Measurements from ENCODE around the gene FBXL14. TPM values are rescaled to one million over a fixed set of nuclear protein-coding genes. Genes with fewer than 3 reads are reported as not detected.

The FBXL14 gene
- total and polyA plus RNA-seq, 4 donors, result 0.67 to 7.5 (median 4.9) TPM

- Histone ChIP-seq H3K9ac (ENCODE audit: low read depth in 1 of 2, low read length in 2 of 2) (peak overlapping the region in 1 of 2 donors; percentile 87), H3K4me3 (ENCODE audit: low read depth in 1 of 3, low read length in 3 of 3) (no peak overlapping the region), H3K4me1 (ENCODE audit: control insufficient read depth in 4 of 4, insufficient read depth in 4 of 4, low read length in 3 of 4) (peaks cover 7 to 36% (median 29%) of the 10 kb centered on the region in 4 donors)
Measured at GRCh38 chr12:1595690-1596347, 1.4 kb upstream of the FBXL14 start.

DNA sequence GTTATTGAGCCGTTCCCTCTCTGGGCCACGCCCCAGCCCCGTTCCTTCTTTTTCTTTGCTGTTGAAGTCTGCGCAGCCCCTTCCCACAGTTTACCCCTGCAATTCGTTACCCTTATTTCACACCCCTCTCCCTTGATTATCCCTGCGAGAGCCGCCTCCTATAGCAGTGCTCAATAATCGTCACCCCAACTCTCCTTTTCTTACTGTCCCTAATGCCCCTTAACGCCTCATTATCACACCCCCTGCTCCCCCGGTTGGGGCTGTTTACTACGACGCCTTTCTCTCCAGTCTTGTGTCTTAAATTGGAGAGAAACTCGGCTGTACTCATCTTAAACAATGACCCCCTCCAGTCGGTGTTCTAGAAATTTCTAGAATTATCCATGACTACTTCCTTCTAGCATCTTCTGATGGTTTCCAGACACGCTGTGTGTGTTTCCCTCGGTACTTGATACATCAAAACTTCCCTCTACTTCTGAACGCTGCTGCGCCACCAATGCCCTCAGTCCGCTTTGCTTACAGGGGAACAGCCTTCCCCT is 713 bp upstream of the FBXL14 start:
- Histone ChIP-seq H3K9me3 (ENCODE audit: control insufficient read depth in 4 of 4, low read length in 3 of 4) (no peaks in the 10 kb centered on the region), H3K9ac (ENCODE audit: low read depth in 1 of 2, low read length in 2 of 2) (peak overlapping the region; percentile 85 to 87), H3K4me3 (ENCODE audit: low read depth in 1 of 3, low read length in 3 of 3) (peak overlapping the region; percentile 52 to 96 (median 81)), H3K36me3 (ENCODE audit: control insufficient read depth in 4 of 4, insufficient read depth in 3 of 4, low read depth in 1 of 4, low read length in 3 of 4) (no peaks in the 10 kb centered on the region), H3K27me3 (ENCODE audit: control insufficient read depth in 4 of 4, insufficient read depth in 4 of 4, low read length in 3 of 4) (no peaks in the 10 kb centered on the region), H3K27ac (ENCODE audit: low read depth in 1 of 2, low read length in 2 of 2) (peak overlapping the region; percentile 90 to 94), H3K4me1 (ENCODE audit: control insufficient read depth in 4 of 4, insufficient read depth in 4 of 4, low read length in 3 of 4) (peaks cover 7 to 43% (median 34%) of the 10 kb centered on the region in 4 donors)
- no peak for DNase-seq (ENCODE audit: low spot score)
- TF ChIP-seq REST (IDR thresholded peaks at IDR 0.05) (no peak), RAD21 (IDR thresholded peaks at IDR 0.05) (no peak), MAX (IDR thresholded peaks at IDR 0.05) (peak; percentile 7), YY1 (IDR thresholded peaks at IDR 0.05) (peak; percentile 39), HNF4A (conservative IDR thresholded peaks at IDR 0.05) (no peak), EGR1 (IDR thresholded peaks at IDR 0.05; ENCODE audit: low read depth in 2 of 2) (no peak)
- 14% methylated on average over 19 of the region's 19 CpGs for WGBS

More at GRCh38 chr12:1595690-1596347, 1.4 kb upstream of the FBXL14 start:
- H3K27ac ChIP-seq (ENCODE audit: low read depth in 1 of 2, low read length in 2 of 2), result peak overlapping the region; percentile 90 to 94
- no peaks in the 10 kb centered on the region for H3K36me3 ChIP-seq (ENCODE audit: control insufficient read depth in 4 of 4, insufficient read depth in 3 of 4, low read depth in 1 of 4, low read length in 3 of 4)
- H3K9me3 ChIP-seq (ENCODE audit: control insufficient read depth in 4 of 4, low read length in 3 of 4), result no peaks in the 10 kb centered on the region
- 78% methylated on average over 9 of the region's 9 CpGs for WGBS
- no peaks in the 10 kb centered on the region for H3K27me3 ChIP-seq (ENCODE audit: control insufficient read depth in 4 of 4, insufficient read depth in 4 of 4, low read length in 3 of 4)
- TF ChIP-seq RAD21 (IDR thresholded peaks at IDR 0.05), result no peak
- TF ChIP-seq ATF3 (IDR thresholded peaks at IDR 0.05), result no peak
- DNase-seq (ENCODE audit: low spot score), result no peak

- H3K27me3 ChIP-seq (ENCODE audit: control insufficient read depth in 4 of 4, insufficient read depth in 4 of 4, low read length in 3 of 4), result no peaks in the 10 kb centered on the region
- H3K9me3 ChIP-seq (ENCODE audit: control insufficient read depth in 4 of 4, low read length in 3 of 4), result no peaks in the 10 kb centered on the region
- WGBS, result under 1% methylated on average over 34 of the region's 34 CpGs
- TF ChIP-seq GABPA (IDR thresholded peaks at IDR 0.05 in 1 of 2, conservative IDR thresholded peaks at IDR 0.05 in 1 of 2) (peak in 1 of 2 donors; percentile 54), CTCF (IDR thresholded peaks at IDR 0.05; ENCODE audit: low read depth, low read length, missing input control) (no peak), HNF4A (conservative IDR thresholded peaks at IDR 0.05) (no peak), MAX (IDR thresholded peaks at IDR 0.05) (no peak)
- DNase-seq (ENCODE audit: low spot score), result no peak
- H3K27ac ChIP-seq (ENCODE audit: low read depth in 1 of 2, low read length in 2 of 2), result peak overlapping the region; percentile 79 to 80
- H3K9ac ChIP-seq (ENCODE audit: low read depth in 1 of 2, low read length in 2 of 2), result peak overlapping the region in 1 of 2 donors; percentile 48
- no peaks in the 10 kb centered on the region for H3K36me3 ChIP-seq (ENCODE audit: control insufficient read depth in 4 of 4, insufficient read depth in 3 of 4, low read depth in 1 of 4, low read length in 3 of 4)
- H3K4me1 ChIP-seq (ENCODE audit: control insufficient read depth in 4 of 4, insufficient read depth in 4 of 4, low read length in 3 of 4), result peaks cover 7 to 49% (median 35%) of the 10 kb centered on the region in 4 donors
- H3K4me3 ChIP-seq (ENCODE audit: low read depth in 1 of 3, low read length in 3 of 3), result peak overlapping the region; percentile 60 to 96 (median 68)
Measured at GRCh38 chr12:1594006-1594260, 448 bp downstream of the FBXL14 start.
